K562 (cell line): ENCODE measurements around the gene ACTR3. TPM values are rescaled to one million over a fixed set of nuclear protein-coding genes. Genes with fewer than 3 reads are reported as not detected.
A peak's percentile ranks its signal among the peaks of the same experiment; 100 is the strongest.

Source experiments
- ASH1L ChIP-seq: fragments of 450-650 bp; IDR thresholded peaks from 2 replicates; pipeline ENCODE4 v1.6.1; 2018; ENCODE audit warnings: borderline replicate concordance, mild to moderate bottlenecking, low read depth; ENCODE audit not compliant: partially characterized antibody
- BMI1 ChIP-seq: fragments of 150-350 bp; IDR thresholded peaks from 2 replicates; pipeline ENCODE4 v1.6.1; 2014; ENCODE audit warnings: low read length
- BRF1 ChIP-seq: IDR thresholded peaks from 3 replicates; pipeline ENCODE4 v1.6.1; 2011; ENCODE audit warnings: borderline replicate concordance, mild to moderate bottlenecking; ENCODE audit not compliant: insufficient read length; ENCODE audit errors: extremely low read depth
- ESRRB ChIP-seq: fragments of 250-450 bp; sonication (Bioruptor Pico); IDR thresholded peaks from 2 replicates; pipeline ENCODE4 v1.5.0; 2020; ENCODE audit warnings: mild to moderate bottlenecking, moderate library complexity, borderline replicate concordance
- FOSL1 ChIP-seq: fragments of 200-800 bp; sonication (Bioruptor generic); conservative IDR thresholded peaks from 2 replicates; pipeline ENCODE4 v1.6.1; 2016; ENCODE audit warnings: missing genetic modification characterization, missing compliant biosample characterization
- NFIX ChIP-seq: fragments of 250-450 bp; sonication (Bioruptor Pico); IDR thresholded peaks from 2 replicates; pipeline ENCODE4 v1.4.0; 2020; ENCODE audit warnings: low read depth, mild to moderate bottlenecking, moderate library complexity
- REST ChIP-seq, 2 experiments: fragments of 450-650 bp; formaldehyde crosslinking in 1 of 2; IDR thresholded peaks; 2 replicates each; pipeline versions ENCODE4 v1.4.0 to v1.6.1; 2014 to 2020; ENCODE audit warnings: mild to moderate bottlenecking in 2 of 2, borderline replicate concordance in 1 of 2, low read depth in 1 of 2
- STAT5A ChIP-seq: IDR thresholded peaks from 2 replicates; pipeline ENCODE4 v1.6.1; 2012; ENCODE audit warnings: low read length, inconsistent platforms, borderline replicate concordance
- TFAM ChIP-seq: fragments of 250-450 bp; sonication (Bioruptor Pico); conservative IDR thresholded peaks from 2 replicates; pipeline ENCODE4 v1.5.0; 2021; ENCODE audit warnings: mild to moderate bottlenecking, moderate library complexity
- polyA plus RNA-seq, 8 experiments: library from polyadenylated mRNA; depleted of rRNA in 4 of 8; stranded (reverse) in 5 of 8; unstranded in 3 of 8; fragments of >200 nt; fragmentation: Nextera tagmentation in 2 of 8; fragmentation: Illumina TruSeq in 1 of 8; extraction: Ambion mirVana in 2 of 8; extraction: Trizol in 1 of 8; gene quantifications; 2 replicates each; pipeline versions ENCODE4 v1.2.1 to v1.2.3, GENCODE V29; 2011 to 2014; ENCODE audit warnings: inconsistent platforms in 1 of 8, missing spikeins in 1 of 8
- total RNA-seq, 7 experiments: library from RNA; depleted of rRNA in 6 of 7; stranded (reverse); fragments of >200 nt in 6 of 7; fragmentation: Illumina TruSeq in 2 of 7; extraction: Trizol in 2 of 7; gene quantifications; 2 replicates each; pipeline versions ENCODE4 v1.2.1 to v1.2.3, GENCODE V29; 2011 to 2021; ENCODE audit warnings: low replicate concordance in 1 of 7

ACTR3 gene
- total and polyA plus RNA-seq, 9 of the 15 experiments (the other 6 are each of a cell fraction or from before 2014, with no cell fraction given) = 49.0 to 354 (median 249) TPM

GRCh38 chr2:113977660-113978523 is 88.0 kb downstream of the ACTR3 start (continued):
- TF ChIP-seq FOSL1 (tag) = 0 out of 2 replicates have a peak, but pooled peaks have one; percentile 30
- TF ChIP-seq ASH1L = no peak
- no peak for TF ChIP-seq STAT5A
- TF ChIP-seq BMI1 = no peak
- no peak for TF ChIP-seq ESRRB (CRISPR knock-in tag)
- TF ChIP-seq NFIX = no peak
- no peak for TF ChIP-seq BRF1
- no peak for TF ChIP-seq TFAM
- peak; percentile 16; the same call in 1 of the 2 replicates for TF ChIP-seq REST (IDR thresholded peaks at IDR 0.05; ENCODE audit: borderline replicate concordance)
- TF ChIP-seq REST (CRISPR knock-in tag; IDR thresholded peaks at IDR 0.05; ENCODE audit: low read depth) = no peak
